Naive thymus-derived CD4-positive, alpha-beta T cell (primary cell): ENCODE results near the gene LMAN2L. TPM values are rescaled to one million over a fixed set of nuclear protein-coding genes. Genes with fewer than 3 reads are reported as not detected.

ENCODE experiments used
- ATAC-seq: fragments of 150-1000 bp; cut with Tn5 transposase; 2 replicates; pipeline ENCODE4 v1.10.0; 2021; ENCODE audit warnings: mild to moderate bottlenecking, moderate library complexity
- CTCF ChIA-PET: fragments of 350-600 bp; sonication (Branson Sonifier 250); formaldehyde crosslinking; loops from one replicate; lab custom pipeline; 2021; ENCODE audit warnings: antibody characterized with exemption; lab: Charles Lee
- POLR2A ChIA-PET: fragments of 350-600 bp; sonication (Branson Sonifier 250); formaldehyde crosslinking; loops from one replicate; lab custom pipeline; 2021; ENCODE audit warnings: antibody characterized with exemption, inconsistent platforms; lab: Charles Lee
- DNase-seq, 9 donors: peaks; one replicate each; pipeline versions ENCODE4 v3.0.0 to v3.0.0-alpha.2; 2020 to 2022; ENCODE audit warnings: mixed read lengths in 1 of 9
- H3K27ac ChIP-seq: one replicate; pipeline ENCODE4 v1.7.0; 2013; ENCODE audit warnings: mild to moderate bottlenecking, low read depth, low read length, moderate library complexity
- H3K27me3 ChIP-seq, 2 donors: one replicate each; pipeline ENCODE4 v1.7.0; 2013; ENCODE audit warnings: low read length in 2 of 2, mild to moderate bottlenecking in 2 of 2, moderate library complexity in 2 of 2; ENCODE audit not compliant: control insufficient read depth in 2 of 2, insufficient read depth in 2 of 2
- H3K36me3 ChIP-seq, 3 experiments: 1 replicate in 2 of 3; 2 replicates in 1 of 3; pipeline ENCODE4 v1.7.0; 2013; ENCODE audit warnings: low read length in 3 of 3, mild to moderate bottlenecking in 3 of 3, moderate library complexity in 1 of 3; ENCODE audit not compliant: insufficient read depth in 3 of 3, control insufficient read depth in 2 of 3
- H3K4me1 ChIP-seq, 2 donors: one replicate each; pipeline ENCODE4 v1.7.0; 2013; ENCODE audit warnings: low read length in 2 of 2, mild to moderate bottlenecking in 2 of 2, moderate library complexity in 1 of 2; ENCODE audit not compliant: control insufficient read depth in 2 of 2, insufficient read depth in 2 of 2
- H3K4me3 ChIP-seq: 2 replicates; pipeline ENCODE4 v1.7.0; 2013; ENCODE audit warnings: mild to moderate bottlenecking, low read length
- H3K9me3 ChIP-seq, 3 experiments: 1 replicate in 2 of 3; 2 replicates in 1 of 3; pipeline ENCODE4 v1.7.0; 2013; ENCODE audit warnings: low read length in 3 of 3; ENCODE audit not compliant: control insufficient read depth in 2 of 3
- H3K27ac Mint-ChIP-seq, 9 donors: one replicate each; pipeline ENCODE4 v1.8.0; 2020 to 2022; ENCODE audit warnings: mixed read lengths in 9 of 9, mild to moderate bottlenecking in 8 of 9, moderate library complexity in 5 of 9, inconsistent platforms in 2 of 9
- H3K27me3 Mint-ChIP-seq, 5 donors: one replicate each; pipeline ENCODE4 v1.8.0; 2021 to 2022; ENCODE audit warnings: mixed read lengths in 5 of 5, mild to moderate bottlenecking in 1 of 5
- H3K36me3 Mint-ChIP-seq, 5 donors: one replicate each; pipeline ENCODE4 v1.8.0; 2020 to 2022; ENCODE audit warnings: mixed read lengths in 5 of 5, mild to moderate bottlenecking in 3 of 5, inconsistent platforms in 1 of 5
- H3K4me1 Mint-ChIP-seq, 7 donors: one replicate each; pipeline ENCODE4 v1.8.0; 2020 to 2022; ENCODE audit warnings: mixed read lengths in 7 of 7, mild to moderate bottlenecking in 3 of 7, inconsistent platforms in 1 of 7
- H3K4me3 Mint-ChIP-seq, 10 donors: one replicate each; pipeline ENCODE4 v1.8.0; 2020 to 2022; ENCODE audit warnings: mild to moderate bottlenecking in 10 of 10, mixed read lengths in 10 of 10, moderate library complexity in 6 of 10, inconsistent platforms in 2 of 10
- H3K9me3 Mint-ChIP-seq, 11 donors: one replicate each; pipeline ENCODE4 v1.8.0; 2020 to 2022; ENCODE audit warnings: mixed read lengths in 11 of 11, mild to moderate bottlenecking in 4 of 11, inconsistent platforms in 1 of 11, moderate library complexity in 1 of 11
- intact Hi-C, 2 donors: fragments of 100-400 bp; cut with micrococcal nuclease; formaldehyde crosslinking; loops; one replicate each; pipeline ENCODE4 v1.15.1; 2023
- polyA plus RNA-seq, 2 donors: library from polyadenylated mRNA; unstranded; fragments of 300-500 nt; fragmentation: Illumina TruSeq; gene quantifications; one replicate each; pipeline ENCODE4 v1.2.3, GENCODE V29; 2021
- total RNA-seq, 6 experiments: library from RNA in 5 of 6; stranded (reverse) in 5 of 6; gene quantifications; 1 replicate in 5 of 6; 2 replicates in 1 of 6; pipeline ENCODE4 v1.2.3 and lab custom pipeline; 2021 to 2026

The LMAN2L gene
- total and polyA plus RNA-seq, 7 experiments from 2014 or later: 5.0 to 28.4 (median 10.2) TPM

- H3K4me3 Mint-ChIP-seq: no peak overlapping the region
- peaks cover 11 to 12% of the 10 kb centered on the region in 2 donors for H3K4me1 ChIP-seq
- no peak overlapping the region for H3K27ac ChIP-seq
- peaks cover 0 to 8% (median 0%) of the 10 kb centered on the region in 3 experiments for H3K36me3 ChIP-seq
- ChIA-PET POLR2A (interaction anchor here (1.4 kb wide), 1 partner anchor 8 kb away, joined by 3 read pairs; no protein-coding TSS in a partner anchor), CTCF (interaction anchor here (0.6 kb wide), 2 partner anchors 14 to 127 kb away, joined by 3 read pairs; no protein-coding TSS in a partner anchor)
- H3K27me3 ChIP-seq: no peaks in the 10 kb centered on the region
- H3K9me3 ChIP-seq: no peaks in the 10 kb centered on the region
- no peak overlapping the region for H3K4me3 ChIP-seq
- no peak for DNase-seq
- H3K9me3 Mint-ChIP-seq: no peaks in the 10 kb centered on the region
- no peak overlapping the region for H3K27ac Mint-ChIP-seq
- H3K36me3 Mint-ChIP-seq: peaks cover 0 to 8% (median 4%) of the 10 kb centered on the region in 5 donors
- H3K4me1 Mint-ChIP-seq: peaks cover 24 to 45% (median 40%) of the 10 kb centered on the region in 7 donors
- intact Hi-C loops: loop anchor here (10.0 kb wide), 3 partner anchors 505 to 1225 kb away; partner anchors contain the start of genes CIAO1 (in 1 of the 2), COX5B (in 1 of the 2), TMEM127 (in 1 of the 2) and TMEM131 (in 1 of the 2)
- no peaks in the 10 kb centered on the region for H3K27me3 Mint-ChIP-seq
- no peak for ATAC-seq
These were observed 29.9 kb upstream of the LMAN2L start for GRCh38 chr2:96769814-96770213.

GRCh38 chr2:96768083-96768561 is 28.3 kb upstream of the LMAN2L start:
- Mint-ChIP-seq H3K27ac (peak overlapping the region in 2 of 9 donors; percentile 42 to 78), H3K9me3 (no peaks in the 10 kb centered on the region), H3K4me3 (no peak overlapping the region), H3K36me3 (peaks cover 0 to 8% (median 4%) of the 10 kb centered on the region in 5 donors), H3K27me3 (no peaks in the 10 kb centered on the region), H3K4me1 (peaks cover 32 to 50% (median 48%) of the 10 kb centered on the region in 7 donors)
- ChIA-PET POLR2A (no interaction called here), CTCF (interaction anchor here (1.0 kb wide), 1 partner anchor 220 kb away, joined by 3 read pairs; no protein-coding TSS in a partner anchor)
- Histone ChIP-seq H3K9me3 (no peaks in the 10 kb centered on the region), H3K4me1 (peaks cover 18 to 23% of the 10 kb centered on the region in 2 donors), H3K27ac (no peak overlapping the region), H3K36me3 (peaks cover 0 to 8% (median 0%) of the 10 kb centered on the region in 3 experiments), H3K4me3 (no peak overlapping the region), H3K27me3 (no peaks in the 10 kb centered on the region)
- intact Hi-C loops: loop anchor here (10.0 kb wide), 3 partner anchors 503 to 1227 kb away; partner anchors contain the start of genes CIAO1 (in 1 of the 2), COX5B (in 1 of the 2), TMEM127 (in 1 of the 2) and TMEM131 (in 1 of the 2)
- ATAC-seq (no peak), DNase-seq (no peak)

DNA sequence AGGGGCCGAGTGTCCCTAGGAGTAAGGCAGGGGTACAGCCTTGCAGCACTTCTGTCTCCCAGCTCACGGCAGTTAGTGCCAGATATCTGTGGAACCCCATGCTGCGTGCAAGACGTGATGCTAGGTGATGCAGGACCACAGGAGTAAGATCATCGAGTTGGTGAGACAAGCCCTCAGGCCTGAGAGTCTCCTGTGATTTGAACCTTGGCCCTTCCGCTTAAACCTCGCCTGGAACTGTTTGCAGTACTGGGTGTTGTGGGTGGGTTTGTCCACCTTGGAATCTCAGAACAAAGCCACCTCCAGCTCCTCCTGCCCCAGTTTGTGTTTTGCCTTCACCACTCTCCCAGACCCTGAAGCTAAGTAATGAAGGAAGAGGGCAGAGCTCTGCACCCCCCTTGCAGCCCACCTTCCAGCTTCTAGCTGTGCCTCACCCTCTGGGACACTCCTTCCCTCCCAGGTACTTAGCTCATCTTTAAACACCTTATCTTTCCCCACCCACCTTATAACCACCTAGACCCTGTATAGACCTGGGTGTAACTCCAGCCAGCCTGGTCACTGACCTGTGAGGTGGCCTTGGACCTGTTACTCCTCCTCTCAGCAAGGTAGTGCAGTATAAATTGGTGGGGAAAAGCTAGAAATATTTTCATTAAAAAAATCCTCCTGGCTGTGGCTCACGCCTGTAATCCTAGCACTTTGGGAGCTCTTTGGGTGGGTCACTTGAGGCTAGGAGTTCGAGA is 27.4 kb upstream of the LMAN2L start:
- H3K27ac Mint-ChIP-seq: no peak overlapping the region
- peaks cover 0 to 9% (median 4%) of the 10 kb centered on the region in 5 donors for H3K36me3 Mint-ChIP-seq
- ChIA-PET CTCF (interaction anchor here (0.6 kb wide), 1 partner anchor 14 kb away, joined by 3 read pairs; no protein-coding TSS in a partner anchor), POLR2A (interaction anchor here (0.9 kb wide), 1 partner anchor 130 kb away, joined by 4 read pairs; no protein-coding TSS in a partner anchor)
- ATAC-seq (no peak), DNase-seq (no peak)
- H3K27ac ChIP-seq: no peak overlapping the region
- intact Hi-C loops: loop anchor here (10.0 kb wide), 3 partner anchors 503 to 1227 kb away; partner anchors contain the start of genes CIAO1 (in 1 of the 2), COX5B (in 1 of the 2), TMEM127 (in 1 of the 2) and TMEM131 (in 1 of the 2)
- no peaks in the 10 kb centered on the region for H3K27me3 ChIP-seq
- H3K4me1 Mint-ChIP-seq: peaks cover 37 to 50% (median 48%) of the 10 kb centered on the region in 7 donors
- no peaks in the 10 kb centered on the region for H3K9me3 Mint-ChIP-seq
- peaks cover 23 to 24% of the 10 kb centered on the region in 2 donors for H3K4me1 ChIP-seq
- no peak overlapping the region for H3K4me3 ChIP-seq
- H3K9me3 ChIP-seq: no peaks in the 10 kb centered on the region
- H3K4me3 Mint-ChIP-seq: no peak overlapping the region
- H3K27me3 Mint-ChIP-seq: no peaks in the 10 kb centered on the region
- H3K36me3 ChIP-seq: peaks cover 0 to 8% (median 0%) of the 10 kb centered on the region in 3 experiments

- no peaks in the 10 kb centered on the region for H3K27me3 ChIP-seq
These were observed 24.4 kb upstream of the LMAN2L start for GRCh38 chr2:96764253-96764637.

GRCh38 chr2:96763511-96764252 is 23.8 kb upstream of the LMAN2L start:
- POLR2A ChIA-PET: interaction anchor here (0.6 to 4.1 kb wide), 6 partner anchors 40 to 494 kb away, joined by 3 to 17 read pairs (median 4); partner anchors contain the start of gene CNNM3
- Histone ChIP-seq H3K4me1 (peaks cover 46 to 53% of the 10 kb centered on the region in 2 donors), H3K9me3 (no peaks in the 10 kb centered on the region), H3K36me3 (peaks cover 0 to 8% (median 0%) of the 10 kb centered on the region in 3 experiments), H3K4me3 (peak overlapping the region; percentile 83), H3K27me3 (no peaks in the 10 kb centered on the region), H3K27ac (no peak overlapping the region)
- Mint-ChIP-seq H3K27ac (peak overlapping the region in 4 of 9 donors; percentile 26 to 78 (median 70)), H3K36me3 (peaks cover 0 to 9% (median 4%) of the 10 kb centered on the region in 5 donors), H3K4me3 (peak overlapping the region; percentile 70 to 96 (median 84)), H3K4me1 (peaks cover 55 to 76% (median 66%) of the 10 kb centered on the region in 7 donors), H3K9me3 (no peaks in the 10 kb centered on the region), H3K27me3 (no peaks in the 10 kb centered on the region)
- no peak for ATAC-seq
- CTCF ChIA-PET: interaction anchor here (0.8 to 4.8 kb wide), 11 partner anchors 11 to 237 kb away, joined by 3 to 40 read pairs (median 4); no protein-coding TSS in a partner anchor
- peak in 2 of 9 donors; percentile 14 for DNase-seq
- intact Hi-C loops: loop anchor here (5.0 to 10.0 kb wide), 12 partner anchors 39 to 1231 kb away; partner anchors contain the start of genes ANKRD39 (in 1 of the 2), ARID5A (in 1 of the 2), CIAO1 (in 1 of the 2) and CNNM3 (in 1 of the 2)

More at GRCh38 chr2:96764253-96764637, 24.4 kb upstream of the LMAN2L start:
- Mint-ChIP-seq H3K4me3 (peak overlapping the region; percentile 68 to 96 (median 78)), H3K9me3 (no peaks in the 10 kb centered on the region), H3K27ac (peak overlapping the region in 2 of 9 donors; percentile 55 to 64), H3K27me3 (no peaks in the 10 kb centered on the region), H3K36me3 (peaks cover 0 to 9% (median 4%) of the 10 kb centered on the region in 5 donors), H3K4me1 (peaks cover 50 to 70% (median 63%) of the 10 kb centered on the region in 7 donors)
- H3K9me3 ChIP-seq: no peaks in the 10 kb centered on the region
- peaks cover 0 to 8% (median 0%) of the 10 kb centered on the region in 3 experiments for H3K36me3 ChIP-seq
- POLR2A ChIA-PET: interaction anchor here (1.6 to 4.1 kb wide), 2 partner anchors 52 to 226 kb away, joined by 3 to 17 read pairs; partner anchors contain the start of gene CNNM3
- intact Hi-C loops: loop anchor here (5.0 to 10.0 kb wide), 12 partner anchors 38 to 1231 kb away; partner anchors contain the start of genes ANKRD39 (in 1 of the 2), ARID5A (in 1 of the 2), CIAO1 (in 1 of the 2) and CNNM3 (in 1 of the 2)
- DNase-seq: no peak
- peaks cover 46 to 48% of the 10 kb centered on the region in 2 donors for H3K4me1 ChIP-seq
- CTCF ChIA-PET: interaction anchor here (1.2 to 4.8 kb wide), 3 partner anchors 10 to 36 kb away, joined by 3 to 40 read pairs (median 6); no protein-coding TSS in a partner anchor
- H3K4me3 ChIP-seq: peak overlapping the region; percentile 83
- H3K27ac ChIP-seq: no peak overlapping the region
- no peak for ATAC-seq
